GM12878 (cell line): ENCODE data around the gene ATAD5.

Experiments used
- CHD2 ChIP-seq: IDR thresholded peaks from 2 replicates; pipeline ENCODE4 v1.6.1; 2011; ENCODE audit warnings: low read depth, low read length, improper control_type of control experiment, borderline replicate concordance
- CREM ChIP-seq: IDR thresholded peaks from 2 replicates; pipeline ENCODE4 v1.6.1; 2014; ENCODE audit warnings: antibody characterized with exemption, low read depth
- HCFC1 ChIP-seq: fragments of 150-350 bp; IDR thresholded peaks from 2 replicates; pipeline ENCODE4 v1.6.1; 2014; ENCODE audit warnings: low read length
- MTA2 ChIP-seq: fragments of 450-650 bp; IDR thresholded peaks from 2 replicates; pipeline ENCODE4 v1.6.1; 2016; ENCODE audit warnings: low read depth, mild to moderate bottlenecking, moderate library complexity
- SRF ChIP-seq, 2 experiments: IDR thresholded peaks; 2 replicates each; pipeline ENCODE4 v1.6.1; 2011; ENCODE audit warnings: low read depth in 2 of 2, low read length in 2 of 2, mild to moderate bottlenecking in 1 of 2, moderate library complexity in 1 of 2
- SUZ12 ChIP-seq: fragments of 200-600 bp; sonication (generic); IDR thresholded peaks from one replicate; pipeline ENCODE4 v1.6.1; 2018; ENCODE audit warnings: antibody characterized with exemption, mild to moderate bottlenecking; ENCODE audit not compliant: unreplicated experiment
- TAF1 ChIP-seq: IDR thresholded peaks from 2 replicates; pipeline ENCODE4 v1.6.1; 2011; ENCODE audit warnings: mild to moderate bottlenecking, low read depth, low read length, borderline replicate concordance
- YY1 ChIP-seq: IDR thresholded peaks from 2 replicates; pipeline ENCODE4 v1.6.1; 2011; ENCODE audit warnings: low read depth, mild to moderate bottlenecking, low read length

- TF ChIP-seq HCFC1 (no peak), SUZ12 (no peak), SRF (IDR thresholded peaks at IDR 0.05; ENCODE audit: low read depth in 2 of 2, low read length in 2 of 2) (no peak), CHD2 (no peak), TAF1 (no peak), YY1 (no peak), CREM (no peak), MTA2 (no peak; the same call in 1 of the 2 replicates)
Measured at GRCh38 chr17:30831257-30831656, 509 bp upstream of the ATAD5 start.
